SKM-1 treated with dmso at 0.1 percent for 144 hours (cell line): ENCODE data around the gene BPIFB6.
A peak's percentile ranks its signal among the peaks of the same experiment; 100 is the strongest.

Experiments
- DNase-seq: peaks from one replicate; lab custom pipeline; 2025; ENCODE audit not compliant: unreplicated experiment; lab: John Stamatoyannopoulos, UW

BPIFB6 gene

GRCh38 chr20:33031531-33031930, at the start of gene BPIFB6:
Gene BPIFB6, plus strand, starts transcription at chr20:33031648. Its CDS starts 0 bp downstream, at chr20:33031648.
- DNase-seq, result no peak

GRCh38 chr20:32982617-32983458, 48.6 kb upstream of the BPIFB6 start:
- no peak for DNase-seq

- DNase-seq, result no peak
These were observed 47.9 kb upstream of the BPIFB6 start for GRCh38 chr20:32983459-32984112.

- no peak for DNase-seq
These were observed 47.3 kb upstream of the BPIFB6 start for GRCh38 chr20:32984196-32984595.

- DNase-seq, result no peak
These were observed 46.7 kb upstream of the BPIFB6 start for GRCh38 chr20:32984631-32985354.

GRCh38 chr20:32985596-32985995, 45.9 kb upstream of the BPIFB6 start:
- DNase-seq, result no peak

GRCh38 chr20:32986331-32986966, 45.0 kb upstream of the BPIFB6 start:
- DNase-seq, result no peak

- no peak for DNase-seq
These were observed 44.2 kb upstream of the BPIFB6 start for GRCh38 chr20:32987044-32987825.

GRCh38 chr20:32988008-32988407, 43.4 kb upstream of the BPIFB6 start:
- DNase-seq, result no peak

GRCh38 chr20:32989507-32990283, 41.8 kb upstream of the BPIFB6 start:
- no peak for DNase-seq

GRCh38 chr20:32990426-32990825, 41.0 kb upstream of the BPIFB6 start:
- no peak for DNase-seq

GRCh38 chr20:32991383-32991782, 40.1 kb upstream of the BPIFB6 start:
- no peak for DNase-seq

GRCh38 chr20:32991792-32992641, 39.4 kb upstream of the BPIFB6 start:
- DNase-seq, result no peak

- no peak for DNase-seq
These were observed 37.9 kb upstream of the BPIFB6 start for GRCh38 chr20:32993496-32994050.

GRCh38 chr20:32995802-32996201, 35.6 kb upstream of the BPIFB6 start:
- peak; percentile 1 for DNase-seq

- no peak for DNase-seq
These were observed 34.0 kb upstream of the BPIFB6 start for GRCh38 chr20:32997431-32997830.

GRCh38 chr20:32999603-33000250, 31.7 kb upstream of the BPIFB6 start:
- peak; percentile 74 for DNase-seq
